ENCODE measurements around the gene ZNF189. TPM values are rescaled to one million over a fixed set of nuclear protein-coding genes. Genes with fewer than 3 reads are reported as not detected.

The ZNF189 gene
- total RNA-seq, 2 donors from 2014 or later: 8.4 to 19.6 TPM

DNA sequence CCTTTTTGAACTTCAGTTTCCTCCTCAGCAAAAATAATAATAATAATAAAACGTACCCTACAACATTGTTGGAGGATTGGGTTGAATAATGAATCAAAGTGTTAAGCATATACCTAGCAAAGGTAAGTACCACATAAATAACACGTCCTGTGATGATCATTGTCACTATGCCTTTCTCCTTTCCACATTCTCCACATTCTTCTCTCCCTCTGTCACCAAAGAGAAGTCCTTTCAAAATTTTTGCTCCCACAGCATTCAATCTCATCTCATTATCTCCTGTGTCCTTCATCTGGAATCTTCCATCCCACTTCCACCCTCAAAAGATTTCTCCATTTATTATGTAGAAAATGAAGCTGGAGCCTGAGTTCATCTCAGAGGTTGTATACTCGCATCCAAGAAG is 44.1 kb downstream of the ZNF189 start:
- ATAC-seq (replicated peaks): no peak
- Mint-ChIP-seq H3K4me3 (no peak overlapping the region), H3K27me3 (peaks cover 38% of the 10 kb centered on the region), H3K4me1 (no peaks in the 10 kb centered on the region), H3K9me3 (no peaks in the 10 kb centered on the region), H3K27ac (no peak overlapping the region), H3K36me3 (ENCODE audit: low read depth) (no peaks in the 10 kb centered on the region)

DNA sequence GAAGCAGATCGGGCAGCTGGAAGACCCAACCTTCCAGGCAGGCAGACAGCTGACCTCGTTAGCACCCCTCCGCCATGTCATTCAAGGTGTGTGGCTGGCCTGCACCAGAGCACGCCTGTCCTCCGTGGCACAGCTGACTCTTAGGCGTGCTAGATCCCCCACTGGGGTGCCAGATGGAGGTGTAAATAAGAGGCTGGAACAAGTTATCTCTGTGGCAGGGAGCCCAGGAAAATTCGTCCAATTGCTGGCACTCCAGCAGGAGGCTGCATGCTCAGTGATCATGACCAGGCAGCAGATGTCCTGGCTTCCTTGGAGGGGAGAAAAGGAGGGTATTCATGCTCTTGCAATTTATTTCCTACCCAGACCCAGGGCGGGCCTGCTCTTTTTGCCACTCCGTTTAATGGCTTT is 44.7 kb downstream of the ZNF189 start:
- no peaks in the 10 kb centered on the region for H3K9me3 Mint-ChIP-seq
- ATAC-seq (replicated peaks): no peak
- H3K4me3 Mint-ChIP-seq: no peak overlapping the region

GRCh38 chr9:101445353-101446029 is 46.8 kb downstream of the ZNF189 start:
- ATAC-seq (replicated peaks): no peak
- no peak overlapping the region for H3K27ac Mint-ChIP-seq
- peaks cover 43% of the 10 kb centered on the region for H3K27me3 Mint-ChIP-seq
- no peaks in the 10 kb centered on the region for H3K36me3 Mint-ChIP-seq (ENCODE audit: low read depth)
- no peak overlapping the region for H3K4me3 Mint-ChIP-seq
- H3K4me1 Mint-ChIP-seq: no peaks in the 10 kb centered on the region
- no peaks in the 10 kb centered on the region for H3K9me3 Mint-ChIP-seq

More for the DNA sequence above, 44.7 kb downstream of the ZNF189 start:
- no peak overlapping the region for H3K27ac Mint-ChIP-seq
- no peaks in the 10 kb centered on the region for H3K36me3 Mint-ChIP-seq (ENCODE audit: low read depth)
- peaks cover 36% of the 10 kb centered on the region for H3K27me3 Mint-ChIP-seq
- no peaks in the 10 kb centered on the region for H3K4me1 Mint-ChIP-seq

DNA sequence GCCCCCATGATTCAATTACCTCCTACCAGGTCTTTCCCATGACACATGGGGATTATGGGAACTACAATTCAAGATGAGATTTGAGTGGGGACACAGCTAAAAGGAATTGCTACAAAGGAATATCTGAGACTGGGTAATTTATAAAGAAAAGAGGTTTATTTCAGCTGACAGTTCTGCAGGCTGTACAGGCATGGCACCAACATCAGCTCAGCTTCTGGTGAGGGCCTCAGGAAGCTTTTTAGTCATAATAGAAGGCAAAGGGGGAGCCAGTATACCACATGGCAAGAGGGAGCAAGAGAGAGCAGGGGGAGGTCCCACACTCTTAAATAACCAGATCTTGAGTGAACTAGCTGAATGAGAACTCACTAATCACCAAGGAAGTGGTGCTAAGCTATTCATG is 48.1 kb downstream of the ZNF189 start:
- no peaks in the 10 kb centered on the region for H3K4me1 Mint-ChIP-seq
- H3K27me3 Mint-ChIP-seq: peaks cover 50% of the 10 kb centered on the region
- H3K4me3 Mint-ChIP-seq: no peak overlapping the region
- ATAC-seq (replicated peaks): no peak
- H3K36me3 Mint-ChIP-seq (ENCODE audit: low read depth): no peaks in the 10 kb centered on the region
- H3K9me3 Mint-ChIP-seq: no peaks in the 10 kb centered on the region
- no peak overlapping the region for H3K27ac Mint-ChIP-seq

DNA sequence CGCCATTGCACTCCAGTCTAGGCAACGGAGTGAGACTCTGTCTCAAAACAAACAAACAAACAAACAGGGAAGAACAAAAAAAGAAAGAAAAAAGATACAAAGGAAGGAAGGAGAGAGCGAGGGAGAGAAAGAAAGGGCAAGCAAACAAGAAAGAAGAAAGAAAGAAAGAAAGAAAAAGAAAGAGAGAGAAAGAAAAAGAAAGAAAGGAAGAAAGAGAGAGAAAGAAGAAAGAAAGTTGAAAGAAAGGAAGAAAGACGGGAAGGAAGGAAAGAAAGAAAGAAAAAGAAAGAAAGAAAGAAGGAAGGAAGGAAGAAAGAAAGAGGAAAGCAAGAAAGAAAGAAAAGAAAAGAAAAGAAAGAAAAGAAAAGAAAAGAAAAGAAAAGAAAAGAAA is 50.0 kb downstream of the ZNF189 start:
- H3K36me3 Mint-ChIP-seq (ENCODE audit: low read depth): no peaks in the 10 kb centered on the region
- ATAC-seq (replicated peaks): no peak
- peaks cover 56% of the 10 kb centered on the region for H3K27me3 Mint-ChIP-seq
- no peaks in the 10 kb centered on the region for H3K9me3 Mint-ChIP-seq
- peak overlapping the region; percentile 65 for H3K4me3 Mint-ChIP-seq
- H3K27ac Mint-ChIP-seq: no peak overlapping the region
- no peaks in the 10 kb centered on the region for H3K4me1 Mint-ChIP-seq

GRCh38 chr9:101449071-101449721 is 50.5 kb downstream of the ZNF189 start:
- Mint-ChIP-seq H3K36me3 (ENCODE audit: low read depth) (no peaks in the 10 kb centered on the region), H3K4me3 (peak overlapping the region; percentile 65), H3K27ac (no peak overlapping the region), H3K4me1 (no peaks in the 10 kb centered on the region), H3K9me3 (no peaks in the 10 kb centered on the region), H3K27me3 (peaks cover 56% of the 10 kb centered on the region)
- peak; percentile 95 for ATAC-seq (replicated peaks)

GRCh38 chr9:101450931-101451330 is 52.3 kb downstream of the ZNF189 start:
- H3K4me1 Mint-ChIP-seq: no peaks in the 10 kb centered on the region
- no peaks in the 10 kb centered on the region for H3K36me3 Mint-ChIP-seq (ENCODE audit: low read depth)
- no peak for ATAC-seq (replicated peaks)
- no peaks in the 10 kb centered on the region for H3K9me3 Mint-ChIP-seq
- H3K4me3 Mint-ChIP-seq: no peak overlapping the region
- H3K27ac Mint-ChIP-seq: no peak overlapping the region
- H3K27me3 Mint-ChIP-seq: peaks cover 48% of the 10 kb centered on the region

DNA sequence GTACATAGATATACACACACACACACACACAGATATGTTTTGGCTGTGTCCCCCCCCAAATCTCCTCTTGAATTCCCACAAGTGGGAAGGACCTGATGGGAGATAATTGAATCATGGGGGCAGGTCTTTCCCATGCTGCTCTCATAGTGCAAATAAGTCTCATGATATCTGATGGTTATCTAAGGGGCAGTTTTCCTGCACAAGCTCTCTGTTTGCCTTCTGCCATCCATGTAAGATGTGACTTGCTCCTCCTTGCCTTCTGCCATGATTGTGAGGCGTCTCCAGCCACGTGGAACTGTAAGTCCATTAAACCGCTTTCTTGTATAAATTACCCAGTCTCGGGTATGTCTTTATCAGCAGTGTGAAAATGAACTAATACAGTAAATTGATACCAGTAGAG is 52.8 kb downstream of the ZNF189 start:
- no peak for ATAC-seq (replicated peaks)
- Mint-ChIP-seq H3K27ac (no peak overlapping the region), H3K9me3 (no peaks in the 10 kb centered on the region), H3K4me3 (no peak overlapping the region), H3K4me1 (no peaks in the 10 kb centered on the region), H3K36me3 (ENCODE audit: low read depth) (no peaks in the 10 kb centered on the region), H3K27me3 (peaks cover 45% of the 10 kb centered on the region)

DNA sequence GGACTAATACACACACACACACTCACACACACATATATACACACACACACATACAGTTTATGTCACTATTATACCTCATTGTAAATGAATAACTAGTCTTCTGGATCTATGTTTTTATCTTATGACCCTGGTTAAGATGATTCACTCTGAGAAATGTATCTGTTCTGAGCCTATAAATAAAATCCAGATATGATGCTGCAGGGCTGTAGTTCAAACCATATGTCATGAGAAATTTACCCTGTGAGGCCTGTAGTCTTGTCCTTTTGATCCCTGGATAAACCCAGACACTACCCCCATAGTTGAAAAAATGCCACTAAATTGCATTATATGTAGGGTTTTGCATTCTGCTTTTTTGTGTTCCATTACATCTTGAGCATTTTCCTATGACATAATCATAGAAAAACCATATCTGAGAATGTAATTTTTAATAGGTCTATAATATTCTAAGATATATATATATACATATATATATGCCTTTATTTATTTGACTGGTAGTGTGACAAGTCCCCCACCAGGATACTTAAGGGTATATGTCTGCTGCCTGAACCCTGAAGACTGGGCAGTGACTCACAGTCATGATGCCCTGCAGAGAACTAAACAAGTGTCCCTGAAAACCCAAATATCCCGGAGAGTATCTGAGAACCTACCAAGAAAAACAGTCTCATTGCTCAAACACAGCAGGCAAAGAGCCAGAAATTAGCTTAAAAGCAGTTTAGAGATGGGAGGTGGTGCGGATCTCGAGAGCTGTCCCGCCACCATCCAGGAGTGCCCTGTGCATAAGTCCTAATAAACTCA is 55.3 kb downstream of the ZNF189 start:
- H3K9me3 Mint-ChIP-seq: no peaks in the 10 kb centered on the region
- H3K27me3 Mint-ChIP-seq: peaks cover 35% of the 10 kb centered on the region
- H3K4me3 Mint-ChIP-seq: no peak overlapping the region
- H3K36me3 Mint-ChIP-seq (ENCODE audit: low read depth): no peaks in the 10 kb centered on the region
- no peak overlapping the region for H3K27ac Mint-ChIP-seq
- no peak for ATAC-seq (replicated peaks)
- no peaks in the 10 kb centered on the region for H3K4me1 Mint-ChIP-seq

GRCh38 chr9:101455656-101456240 is 57.1 kb downstream of the ZNF189 start:
- H3K4me1 Mint-ChIP-seq: no peaks in the 10 kb centered on the region
- H3K9me3 Mint-ChIP-seq: no peaks in the 10 kb centered on the region
- H3K36me3 Mint-ChIP-seq (ENCODE audit: low read depth): no peaks in the 10 kb centered on the region
- ATAC-seq (replicated peaks): no peak
- H3K27me3 Mint-ChIP-seq: peaks cover 30% of the 10 kb centered on the region
- no peak overlapping the region for H3K4me3 Mint-ChIP-seq
- no peak overlapping the region for H3K27ac Mint-ChIP-seq

DNA sequence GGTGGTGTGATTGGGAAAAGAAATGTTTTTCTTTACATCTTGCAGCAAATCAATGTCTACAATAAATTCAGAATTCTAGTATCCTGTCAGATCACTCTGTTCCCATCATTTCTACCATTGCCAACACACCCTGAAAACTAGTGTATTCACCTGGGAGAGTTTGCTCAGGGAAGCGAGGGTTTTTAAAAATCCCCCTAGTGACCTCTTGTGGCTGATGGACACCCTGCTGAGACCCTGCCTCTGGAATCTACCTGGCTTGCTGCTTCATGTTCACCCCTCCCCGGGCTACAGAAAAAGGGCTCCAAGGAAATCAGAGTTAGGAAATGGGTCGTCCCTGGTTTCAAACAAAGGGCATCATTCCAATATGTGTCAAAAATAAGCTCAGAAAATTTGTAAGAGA is 58.4 kb downstream of the ZNF189 start:
- no peaks in the 10 kb centered on the region for H3K4me1 Mint-ChIP-seq

DNA sequence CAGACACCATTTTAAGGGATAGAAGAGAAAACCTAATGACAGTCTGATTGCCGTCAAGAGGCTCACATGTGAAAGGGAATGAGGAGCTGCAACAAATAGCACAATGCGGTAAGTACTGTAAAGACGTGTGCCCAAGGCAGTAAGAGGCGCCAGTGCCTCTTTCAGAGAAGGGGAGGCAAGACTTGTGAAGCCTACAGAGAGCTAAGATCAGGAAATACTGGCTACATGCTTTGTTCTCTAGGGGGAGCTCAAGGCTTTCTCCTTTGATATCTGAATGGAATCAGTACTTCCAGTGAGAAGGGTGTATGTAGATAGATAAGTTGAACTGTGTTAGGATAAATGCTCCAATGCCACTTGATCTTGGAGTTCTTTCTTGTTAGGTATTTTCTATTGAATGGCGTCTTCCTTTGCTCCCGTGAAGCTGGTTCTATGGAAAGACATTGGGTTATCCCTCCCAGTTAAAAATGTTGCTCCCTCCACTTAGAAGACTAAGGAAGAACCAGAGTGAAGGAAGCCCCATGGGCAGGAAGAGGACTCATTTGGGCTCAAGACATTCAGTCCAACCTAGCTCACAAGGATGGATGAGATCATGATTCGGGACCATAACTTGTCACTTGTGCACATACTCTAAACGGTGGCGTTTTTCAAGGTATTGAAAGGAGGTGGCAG is 60.4 kb downstream of the ZNF189 start:
- H3K4me1 Mint-ChIP-seq: no peaks in the 10 kb centered on the region
- no peaks in the 10 kb centered on the region for H3K9me3 Mint-ChIP-seq
- peaks cover 15% of the 10 kb centered on the region for H3K27me3 Mint-ChIP-seq
- no peaks in the 10 kb centered on the region for H3K36me3 Mint-ChIP-seq (ENCODE audit: low read depth)
- H3K27ac Mint-ChIP-seq: no peak overlapping the region
- peak; percentile 84 for ATAC-seq (replicated peaks)
- no peak overlapping the region for H3K4me3 Mint-ChIP-seq

More for the DNA sequence above, 58.4 kb downstream of the ZNF189 start:
- Mint-ChIP-seq H3K27me3 (peaks cover 26% of the 10 kb centered on the region), H3K9me3 (no peaks in the 10 kb centered on the region), H3K27ac (no peak overlapping the region), H3K4me3 (no peak overlapping the region), H3K36me3 (ENCODE audit: low read depth) (no peaks in the 10 kb centered on the region)
- no peak for ATAC-seq (replicated peaks)

All from activated T-helper 17 cell treated with anti-CD3 and anti-CD28 coated beads, Interleukin-2, amount 50 U/mL, for 72 hours (primary cell).